Gastroesophageal sphincter (tissue), 3 donors: ENCODE data around the gene KIF3A.

ENCODE experiments used
- CTCF ChIP-seq, 4 experiments: fragments of 200-600 bp in 2 of 4; fragments of 450-650 bp in 2 of 4; sonication (generic) in 1 of 4; IDR thresholded peaks; one replicate each; pipeline ENCODE4 v1.5.1; 2017 to 2019; ENCODE audit warnings: antibody characterized with exemption in 4 of 4, mild to moderate bottlenecking in 2 of 4, moderate library complexity in 2 of 4
- EP300 ChIP-seq: sonication (generic); formaldehyde crosslinking; IDR thresholded peaks from one replicate; pipeline ENCODE4 v1.6.1; 2017; ENCODE audit warnings: antibody characterized with exemption, mild to moderate bottlenecking
- POLR2A ChIP-seq, 2 donors: fragments of 450-650 bp; IDR thresholded peaks; one replicate each; pipeline ENCODE4 v1.6.1; 2017; ENCODE audit warnings: antibody characterized with exemption in 2 of 2, mild to moderate bottlenecking in 2 of 2, moderate library complexity in 1 of 2

- no peak for TF ChIP-seq CTCF (IDR thresholded peaks at IDR 0.05)
- TF ChIP-seq EP300: no peak
- TF ChIP-seq POLR2A (IDR thresholded peaks at IDR 0.05): no peak
Measured at GRCh38 chr5:132744659-132745058, 7.3 kb upstream of the KIF3A start.
